ENCODE data around the gene C4orf46. TPM values are rescaled to one million over a fixed set of nuclear protein-coding genes. Genes with fewer than 3 reads are reported as not detected.

Gene C4orf46
- total RNA-seq, 4 donors from 2014 or later = 3.2 to 5.0 (median 3.4) TPM

DNA sequence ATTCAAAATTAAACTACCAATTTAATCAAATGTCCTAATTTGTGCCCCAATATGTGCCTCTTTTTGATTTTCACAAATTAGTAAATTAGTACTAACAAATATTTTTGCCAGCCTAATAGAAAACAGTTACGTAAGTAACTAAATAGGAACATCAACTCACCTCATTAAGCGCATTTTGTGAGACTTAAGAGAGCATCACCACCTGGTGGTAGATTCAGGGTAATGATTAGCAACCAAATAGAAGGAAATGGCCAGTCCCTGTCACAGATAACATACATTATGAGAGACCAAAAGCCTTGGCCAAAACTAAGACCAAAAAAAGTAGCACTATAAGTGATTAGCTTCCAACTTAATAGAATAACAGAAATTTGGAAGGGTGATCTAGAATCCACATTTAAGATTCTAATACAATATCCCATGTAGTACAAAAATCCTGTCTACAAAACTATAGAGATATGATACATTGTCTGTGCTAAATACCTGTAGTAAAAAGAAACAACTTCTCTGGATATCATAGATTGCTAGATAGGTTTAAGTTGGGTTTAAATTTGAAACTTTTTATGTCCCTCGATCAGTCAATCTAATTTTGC lies 46.7 kb downstream of the C4orf46 start:
- no peak for ATAC-seq (ENCODE audit: low FRiP score)

DNA sequence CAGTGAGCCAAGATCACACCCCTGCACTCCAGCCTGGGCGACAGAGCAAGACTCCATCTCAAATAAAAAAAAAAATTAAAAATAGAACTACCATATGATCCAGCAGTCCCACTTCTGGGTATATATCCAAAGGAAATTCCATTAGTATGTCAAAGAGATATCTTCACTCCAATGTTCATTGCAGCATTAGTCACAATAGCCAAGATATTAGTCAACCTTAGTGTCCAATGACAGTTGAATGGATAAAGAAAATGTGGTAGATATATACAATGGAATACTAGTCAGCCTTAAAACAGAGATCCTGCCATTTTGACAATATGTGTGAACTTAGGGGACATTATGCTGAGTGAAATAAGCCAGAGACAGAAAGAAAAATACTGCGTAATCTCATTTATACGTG lies 49.4 kb downstream of the C4orf46 start:
- no peak for ATAC-seq (ENCODE audit: low FRiP score)
- DNase-seq (ENCODE audit: low spot score) = no peak
- TF ChIP-seq, protein P1, sequence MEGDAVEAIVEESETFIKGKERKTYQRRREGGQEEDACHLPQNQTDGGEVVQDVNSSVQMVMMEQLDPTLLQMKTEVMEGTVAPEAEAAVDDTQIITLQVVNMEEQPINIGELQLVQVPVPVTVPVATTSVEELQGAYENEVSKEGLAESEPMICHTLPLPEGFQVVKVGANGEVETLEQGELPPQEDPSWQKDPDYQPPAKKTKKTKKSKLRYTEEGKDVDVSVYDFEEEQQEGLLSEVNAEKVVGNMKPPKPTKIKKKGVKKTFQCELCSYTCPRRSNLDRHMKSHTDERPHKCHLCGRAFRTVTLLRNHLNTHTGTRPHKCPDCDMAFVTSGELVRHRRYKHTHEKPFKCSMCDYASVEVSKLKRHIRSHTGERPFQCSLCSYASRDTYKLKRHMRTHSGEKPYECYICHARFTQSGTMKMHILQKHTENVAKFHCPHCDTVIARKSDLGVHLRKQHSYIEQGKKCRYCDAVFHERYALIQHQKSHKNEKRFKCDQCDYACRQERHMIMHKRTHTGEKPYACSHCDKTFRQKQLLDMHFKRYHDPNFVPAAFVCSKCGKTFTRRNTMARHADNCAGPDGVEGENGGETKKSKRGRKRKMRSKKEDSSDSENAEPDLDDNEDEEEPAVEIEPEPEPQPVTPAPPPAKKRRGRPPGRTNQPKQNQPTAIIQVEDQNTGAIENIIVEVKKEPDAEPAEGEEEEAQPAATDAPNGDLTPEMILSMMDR (IDR thresholded peaks at IDR 0.05) = no peak

More for the DNA sequence above, 46.7 kb downstream of the C4orf46 start:
- no peak for DNase-seq (ENCODE audit: low spot score)
- TF ChIP-seq, protein P1 (IDR thresholded peaks at IDR 0.05) = peak in 1 of 3 donors; percentile 21

DNA sequence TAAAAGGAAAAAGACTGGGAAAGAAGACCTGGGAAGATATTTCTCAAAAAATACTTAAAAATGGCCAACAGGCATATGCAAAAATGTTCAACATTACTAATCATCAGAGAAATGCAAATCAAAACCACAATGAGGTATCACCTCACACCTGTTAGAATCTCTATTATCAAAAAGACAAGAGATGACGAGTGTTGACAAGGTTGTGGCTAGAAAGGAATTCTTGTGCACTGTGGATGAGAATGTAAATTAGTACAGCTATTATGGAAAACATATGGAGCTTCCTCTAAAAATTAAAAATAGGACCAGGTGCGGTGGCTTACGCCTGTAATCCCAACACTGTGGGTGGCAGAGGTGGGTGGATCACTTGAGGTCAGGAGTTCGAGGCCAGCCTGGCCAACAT lies 50.0 kb downstream of the C4orf46 start:
- DNase-seq (ENCODE audit: low spot score) (no peak), ATAC-seq (ENCODE audit: low FRiP score) (no peak)
- TF ChIP-seq, protein P1 (IDR thresholded peaks at IDR 0.05) = no peak

DNA sequence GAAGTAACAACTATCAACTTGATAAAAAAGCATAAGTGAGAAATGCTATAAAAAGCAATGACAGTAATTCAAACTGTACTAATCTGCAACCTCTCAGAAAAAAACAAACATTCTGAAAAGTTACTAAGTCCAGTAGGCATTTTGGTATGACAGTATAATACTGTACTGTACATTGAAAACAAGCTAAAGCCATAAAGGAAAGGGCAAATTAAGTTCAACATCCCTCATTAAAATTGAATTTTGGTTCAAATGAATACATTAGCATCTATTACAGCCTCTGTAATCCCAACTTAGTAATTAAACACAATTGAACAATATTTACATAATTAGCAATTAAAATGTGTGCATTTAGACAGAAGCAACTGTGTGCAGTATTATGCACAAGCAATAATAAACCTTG lies 53.7 kb downstream of the C4orf46 start:
- ATAC-seq (ENCODE audit: low FRiP score) = no peak
- DNase-seq (ENCODE audit: low spot score) = no peak
- TF ChIP-seq, protein P1 (IDR thresholded peaks at IDR 0.05) = no peak

Small RNA genes within 50 kb of the gene (small RNA-seq; reads per million reads assigned to genes)
- not detected for gene RF00012

Other genes with a start within 250 kb of the C4orf46 start
- gene RXFP1, start 150.0 kb downstream of the C4orf46 start, total RNA-seq = under 1 TPM in 1 of 4 donors, not detected in 3; 0.13 TPM
- gene ETFDH, start 409 bp upstream of the C4orf46 start, total RNA-seq = 10 to 100 TPM; 26.4 to 68.9 (median 48.7) TPM
- gene PPID, start 51.5 kb upstream of the C4orf46 start, total RNA-seq = 10 to 100 TPM; 15.6 to 23.9 (median 20.4) TPM
- 100 to 1,000 TPM in 1 of 4 donors, 10 to 100 TPM in 3; 56.4 to 125 (median 73.4) TPM for gene FNIP2, start 97.1 kb upstream of the C4orf46 start, total RNA-seq